ENCODE measurements around the gene CLEC14A.

Gene CLEC14A

DNA sequence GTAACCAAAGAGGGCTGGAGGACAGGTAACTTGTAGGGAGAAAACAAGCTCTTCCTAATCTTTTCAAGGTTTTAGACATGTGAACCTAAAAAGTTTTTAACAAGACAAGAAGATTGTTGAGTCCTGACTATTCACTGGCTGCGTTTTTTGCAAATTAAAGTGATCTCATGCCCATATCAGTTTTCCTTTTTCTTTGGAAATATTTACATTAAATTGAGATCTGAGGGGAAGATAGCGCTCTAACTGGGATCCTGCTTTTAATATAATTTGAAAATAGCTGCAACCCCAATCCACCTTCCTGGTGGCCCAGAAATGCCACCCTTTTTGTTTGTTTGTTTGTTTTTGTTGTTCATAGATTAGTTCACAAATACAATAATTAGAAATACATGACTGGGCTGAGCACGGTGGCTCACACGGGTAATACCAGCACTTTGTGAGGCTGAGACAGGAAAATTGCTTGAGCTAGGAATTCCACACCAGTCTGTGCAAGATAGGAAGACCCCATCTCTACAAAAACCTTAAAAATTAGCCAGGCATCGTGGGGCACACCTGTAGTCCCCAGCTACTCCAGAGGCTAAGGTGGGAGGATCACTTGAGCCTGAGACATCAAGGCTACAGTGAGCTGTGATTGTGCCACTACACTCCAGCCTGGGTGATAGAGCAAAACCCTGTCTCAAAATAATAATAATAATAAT, 50.6 kb downstream of the CLEC14A start:
- no peak for DNase-seq

DNA sequence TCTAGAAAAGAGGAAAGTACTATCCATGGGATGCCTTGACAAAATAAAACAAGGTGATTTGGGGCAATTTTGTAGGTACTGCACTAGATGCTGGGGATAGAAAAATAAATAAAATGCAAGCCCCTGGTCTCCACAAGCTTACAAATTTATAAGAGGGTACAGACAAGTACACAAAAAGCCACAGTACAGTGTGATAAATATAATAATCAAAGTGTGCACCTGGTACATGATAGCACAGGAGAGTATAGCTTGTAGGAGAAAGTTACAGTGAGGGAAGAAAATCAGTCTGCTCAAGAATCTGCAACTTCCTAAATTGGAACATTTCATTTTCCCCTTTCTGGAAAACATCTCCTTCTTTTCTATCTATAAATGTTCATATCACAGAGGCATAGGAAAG, 51.2 kb downstream of the CLEC14A start:
- DNase-seq, result no peak
